H1 (cell line): ENCODE measurements around the gene C17orf50. TPM values are rescaled to one million over a fixed set of nuclear protein-coding genes. Genes with fewer than 3 reads are reported as not detected.

Experiments used
- BACH1 ChIP-seq: IDR thresholded peaks from 2 replicates; pipeline ENCODE4 v1.6.1; 2012; ENCODE audit warnings: low read length, improper control_type of control experiment
- CBX5 ChIP-seq: fragments of 300-800, 300-1000 bp; sonication (generic); IDR thresholded peaks from 2 replicates; pipeline ENCODE4 v1.7.1; 2016; ENCODE audit warnings: antibody characterized with exemption, low read length, low read depth
- CHD1 ChIP-seq: IDR thresholded peaks from 2 replicates; pipeline ENCODE4 v1.6.1; 2012; ENCODE audit warnings: low read depth, low read length, improper control_type of control experiment
- KDM1A ChIP-seq: fragments of 200-600, 300-600 bp; sonication (generic); IDR thresholded peaks from 2 replicates; pipeline ENCODE4 v1.7.1; 2016; ENCODE audit warnings: mild to moderate bottlenecking, low read length, borderline replicate concordance
- KDM4A ChIP-seq: IDR thresholded peaks from one replicate; pipeline ENCODE4 v1.7.1; 2012; ENCODE audit warnings: low read depth, mild to moderate bottlenecking, moderate library complexity, low read length, inconsistent platforms; ENCODE audit not compliant: severe bottlenecking
- NRF1 ChIP-seq: IDR thresholded peaks from 2 replicates; pipeline ENCODE4 v1.6.1; 2011; ENCODE audit warnings: mild to moderate bottlenecking, low read depth, low read length, improper control_type of control experiment
- PHF8 ChIP-seq: fragments of 200-600 bp; sonication (generic); conservative IDR thresholded peaks from 2 replicates; pipeline ENCODE4 v1.7.1; 2012; ENCODE audit warnings: low read depth, mild to moderate bottlenecking, inconsistent platforms, low read length, moderate library complexity
- POU5F1 ChIP-seq: IDR thresholded peaks from 2 replicates; pipeline ENCODE4 v1.6.1; 2011; ENCODE audit warnings: low read depth, mild to moderate bottlenecking, low read length, moderate library complexity
- RAD21 ChIP-seq, 2 experiments: IDR thresholded peaks in 1 of 2; conservative IDR thresholded peaks in 1 of 2; 2 replicates each; pipeline ENCODE4 v1.6.1; 2011; ENCODE audit warnings: low read depth in 2 of 2, low read length in 2 of 2, improper control_type of control experiment in 1 of 2, inconsistent platforms in 1 of 2, mild to moderate bottlenecking in 1 of 2, moderate library complexity in 1 of 2
- RBBP5 ChIP-seq: IDR thresholded peaks from 2 replicates; pipeline ENCODE4 v1.7.1; 2012; ENCODE audit warnings: low read depth, mild to moderate bottlenecking, inconsistent platforms, low read length, moderate library complexity, borderline replicate concordance
- RXRA ChIP-seq: IDR thresholded peaks from 2 replicates; pipeline ENCODE4 v1.6.1; 2011; ENCODE audit warnings: low read depth, mild to moderate bottlenecking, low read length, moderate library complexity; ENCODE audit not compliant: insufficient read depth
- SAP30 ChIP-seq: fragments of 300-600 bp; sonication (generic); IDR thresholded peaks from 2 replicates; pipeline ENCODE4 v1.7.1; 2012; ENCODE audit warnings: low read length, moderate library complexity, mild to moderate bottlenecking, inconsistent platforms; ENCODE audit not compliant: insufficient read depth, insufficient replicate concordance
- SIN3A ChIP-seq, 2 experiments: IDR thresholded peaks in 1 of 2; conservative IDR thresholded peaks in 1 of 2; 2 replicates each; pipeline ENCODE4 v1.6.1; 2011 to 2012; ENCODE audit warnings: low read length in 2 of 2, improper control_type of control experiment in 1 of 2, low read depth in 1 of 2, mild to moderate bottlenecking in 1 of 2
- SIRT6 ChIP-seq: IDR thresholded peaks from one replicate; pipeline ENCODE4 v1.7.1; 2012; ENCODE audit warnings: low read length, inconsistent platforms
- SIX5 ChIP-seq: IDR thresholded peaks from 2 replicates; pipeline ENCODE4 v1.6.1; 2011; ENCODE audit warnings: mild to moderate bottlenecking, low read depth, low read length
- TBP ChIP-seq: IDR thresholded peaks from 2 replicates; pipeline ENCODE4 v1.6.1; 2011; ENCODE audit warnings: low read depth, low read length, improper control_type of control experiment
- TEAD4 ChIP-seq: IDR thresholded peaks from 2 replicates; pipeline ENCODE4 v1.6.1; 2012; ENCODE audit warnings: low read depth, low read length, inconsistent platforms, mixed read lengths
- USF2 ChIP-seq: IDR thresholded peaks from 2 replicates; pipeline ENCODE4 v1.6.1; 2011; ENCODE audit warnings: low read length, improper control_type of control experiment
- ZNF274 ChIP-seq: IDR thresholded peaks from 2 replicates; pipeline ENCODE4 v1.7.0; 2012; ENCODE audit warnings: low read length, borderline replicate concordance; ENCODE audit errors: extremely low read depth
- polyA plus RNA-seq, 7 experiments: library from polyadenylated mRNA; depleted of rRNA in 3 of 7; stranded (reverse) in 5 of 7; unstranded in 2 of 7; fragments of >200 nt in 5 of 7; fragments of 200-250 nt in 2 of 7; gene quantifications; 1 replicate in 5 of 7; 2 replicates in 1 of 7; 4 replicates in 1 of 7; pipeline versions ENCODE4 v1.2.1 to v1.2.3, GENCODE V29; 2011 to 2013; ENCODE audit warnings: missing spikeins in 2 of 7, mixed read lengths in 2 of 7
- total RNA-seq: library from RNA; stranded (reverse); fragmentation: NEBNext Ultra II Directional; extraction: Animal tissue kit (Norgen Biotek cat#: 25700); gene quantifications from 2 replicates; pipeline ENCODE4 v1.2.1, GENCODE V29; 2021

The C17orf50 gene
- total and polyA plus RNA-seq, 2 of the 8 experiments (the other 6 are each of a cell fraction or from before 2014, with no cell fraction given): 0.12 TPM; not detected in 1

DNA sequence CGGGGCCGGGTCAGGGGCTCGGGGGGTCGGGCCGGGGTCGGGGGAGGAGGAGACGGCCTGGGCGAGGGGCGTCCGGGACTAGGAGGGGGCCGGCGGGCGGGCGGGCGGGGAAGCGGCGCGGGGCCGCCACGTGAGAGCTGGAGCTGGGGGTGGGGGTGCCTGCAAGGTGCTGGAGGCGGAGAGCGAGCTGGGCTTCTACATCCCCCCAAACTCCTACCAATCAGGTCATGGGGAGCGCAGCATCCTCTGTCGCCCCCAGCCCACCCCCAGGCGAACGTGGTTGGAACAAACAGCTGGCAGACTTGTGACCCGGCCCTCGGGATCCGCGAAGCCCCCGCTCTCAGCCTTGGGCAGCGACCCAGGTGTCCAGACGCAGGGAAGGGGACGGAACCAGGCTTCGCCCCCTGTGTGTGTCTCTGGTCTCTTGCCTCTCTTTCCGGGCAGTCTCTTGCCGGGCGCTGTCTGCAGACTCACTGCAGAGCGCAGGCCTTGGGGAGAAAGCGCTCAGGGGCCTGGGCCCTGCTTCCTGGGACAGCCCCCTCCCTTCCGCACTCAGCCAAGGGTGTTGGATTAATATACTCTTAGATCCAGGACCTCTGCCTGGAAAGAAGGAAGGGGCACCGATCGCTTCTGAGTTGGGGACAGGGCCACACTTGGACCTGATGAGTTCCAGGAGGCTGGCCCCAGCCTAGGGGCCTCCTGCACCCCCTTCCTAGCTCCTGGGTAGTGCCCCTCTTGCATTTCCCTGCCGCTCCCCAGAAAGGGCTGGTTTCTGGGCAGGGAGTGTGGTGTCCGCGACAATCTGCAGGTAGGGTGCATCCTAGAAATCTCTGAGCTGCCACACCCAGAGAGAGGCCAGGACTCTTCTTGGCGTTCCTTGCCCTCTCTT lies 28.5 kb upstream of the C17orf50 start (continued):
- TF ChIP-seq PHF8 (0 out of 2 replicates have a peak, but pooled peaks have one; percentile 28), RXRA (no peak), SIRT6 (no peak), CBX5 (no peak), SAP30 (peak; percentile 53), TBP (no peak), KDM1A (no peak), RBBP5 (no peak; the same call in 1 of the 2 replicates), SIN3A (conservative IDR thresholded peaks at IDR 0.05 in 1 of 2, IDR thresholded peaks at IDR 0.05 in 1 of 2; ENCODE audit: low read depth in 1 of 2, low read length in 2 of 2) (0 out of 4 replicates have a peak, but pooled peaks have one; percentile 2 to 4), USF2 (no peak), ZNF274 (no peak), CHD1 (no peak), RAD21 (IDR thresholded peaks at IDR 0.05 in 1 of 2, conservative IDR thresholded peaks at IDR 0.05 in 1 of 2; ENCODE audit: low read depth in 2 of 2, low read length in 2 of 2) (no peak), NRF1 (no peak), BACH1 (no peak), KDM4A (peak; percentile 80), TEAD4 (no peak), POU5F1 (no peak), SIX5 (no peak)
